ENCODE measurements around the gene OR11L1. TPM values are rescaled to one million over a fixed set of nuclear protein-coding genes. Genes with fewer than 3 reads are reported as not detected.

OR11L1 gene, protein sequence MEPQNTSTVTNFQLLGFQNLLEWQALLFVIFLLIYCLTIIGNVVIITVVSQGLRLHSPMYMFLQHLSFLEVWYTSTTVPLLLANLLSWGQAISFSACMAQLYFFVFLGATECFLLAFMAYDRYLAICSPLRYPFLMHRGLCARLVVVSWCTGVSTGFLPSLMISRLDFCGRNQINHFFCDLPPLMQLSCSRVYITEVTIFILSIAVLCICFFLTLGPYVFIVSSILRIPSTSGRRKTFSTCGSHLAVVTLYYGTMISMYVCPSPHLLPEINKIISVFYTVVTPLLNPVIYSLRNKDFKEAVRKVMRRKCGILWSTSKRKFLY
- not detected in 2 replicates for total RNA-seq

DNA sequence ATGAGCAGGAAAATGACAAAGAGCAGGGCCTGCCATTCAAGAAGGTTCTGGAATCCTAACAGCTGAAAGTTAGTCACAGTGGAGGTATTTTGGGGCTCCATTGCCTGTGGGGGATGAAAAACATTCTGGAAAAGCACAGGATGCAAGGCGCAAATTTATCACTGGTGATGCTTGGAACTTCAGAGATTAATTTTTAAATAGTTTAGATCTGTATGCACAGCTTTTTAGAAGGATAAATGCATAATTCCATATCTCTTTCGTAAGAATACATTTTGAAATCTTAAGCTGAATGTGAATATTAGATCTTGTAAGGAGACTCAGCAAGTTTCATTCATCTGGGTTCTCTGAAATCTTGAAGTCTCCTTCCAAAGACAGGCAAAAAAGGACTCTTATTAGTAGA is at the start of gene OR11L1:
OR11L1 (minus strand) TSS at position 101 of the 400 bp plus-strand sequence; CDS start at position 101, 0 bp downstream.

DNA sequence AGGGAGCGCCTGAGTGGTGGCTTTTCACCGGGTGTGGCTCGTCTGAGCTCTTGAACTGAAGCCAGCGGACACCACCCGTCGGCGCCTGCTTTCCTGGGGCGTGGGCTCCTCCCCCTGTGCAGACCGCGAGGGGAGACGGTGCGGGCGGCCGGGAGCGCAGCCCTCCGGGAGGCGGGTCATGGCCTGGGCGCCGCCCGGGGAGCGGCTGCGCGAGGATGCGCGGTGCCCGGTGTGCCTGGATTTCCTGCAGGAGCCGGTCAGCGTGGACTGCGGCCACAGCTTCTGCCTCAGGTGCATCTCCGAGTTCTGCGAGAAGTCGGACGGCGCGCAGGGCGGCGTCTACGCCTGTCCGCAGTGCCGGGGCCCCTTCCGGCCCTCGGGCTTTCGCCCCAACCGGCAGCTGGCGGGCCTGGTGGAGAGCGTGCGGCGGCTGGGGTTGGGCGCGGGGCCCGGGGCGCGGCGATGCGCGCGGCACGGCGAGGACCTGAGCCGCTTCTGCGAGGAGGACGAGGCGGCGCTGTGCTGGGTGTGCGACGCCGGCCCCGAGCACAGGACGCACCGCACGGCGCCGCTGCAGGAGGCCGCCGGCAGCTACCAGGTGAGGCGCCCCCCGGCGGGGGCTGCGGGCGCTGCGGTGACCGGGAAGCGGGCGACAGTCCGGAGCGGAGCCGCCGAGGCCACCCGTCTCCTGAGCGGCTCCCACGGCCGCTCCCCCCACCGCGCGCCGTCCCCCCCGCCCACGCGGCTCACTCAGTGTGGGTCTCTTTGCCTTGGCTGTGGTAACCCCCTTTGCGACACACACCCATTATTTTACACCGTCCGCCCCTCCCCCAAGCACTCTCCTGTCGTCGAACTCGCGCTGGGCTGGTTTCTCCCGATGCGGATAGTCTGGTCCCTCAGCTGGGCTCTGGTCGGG is 15.6 kb upstream of the OR11L1 start, which contains the start of gene TRIM58:
TRIM58 (plus strand) TSS at position 119 of the 916 bp plus-strand sequence; CDS start at position 179, 60 bp downstream.

DNA sequence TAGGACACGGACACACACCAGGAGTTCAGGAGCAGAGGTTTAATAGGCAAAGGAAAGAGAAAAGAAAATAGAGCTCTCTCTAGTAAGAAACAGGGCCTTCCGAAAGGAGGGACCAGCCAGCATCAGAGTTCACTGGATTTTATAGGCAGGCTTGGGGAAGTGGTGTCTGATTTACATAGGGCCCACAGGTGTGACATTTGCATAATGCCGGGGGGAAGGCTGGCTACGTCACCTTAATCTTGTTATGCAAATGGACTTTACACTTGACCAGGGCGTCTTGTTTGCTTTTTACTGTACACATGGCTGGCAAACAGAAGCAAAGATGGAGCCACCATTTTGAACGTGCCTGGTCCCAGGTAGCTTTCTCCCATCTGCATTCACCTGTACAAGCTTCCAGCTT is 17.7 kb downstream of the OR11L1 start, which contains the start of gene OR14A16:
OR14A16 (minus strand) TSS at position 97 of the 400 bp plus-strand sequence. CDS start 8,390 bp downstream, outside the sequence.

Other genes starting within 250 kb of the OR11L1 start
- gene OR2G3, start 236.3 kb downstream of the OR11L1 start, total RNA-seq: not detected in 2 replicates
- gene OR13G1, start 162.2 kb downstream of the OR11L1 start, total RNA-seq: not detected in 2 replicates
- not detected in 2 replicates for gene OR6F1, start 125.2 kb downstream of the OR11L1 start, total RNA-seq
- not detected in 2 replicates for gene OR14K1, start 103.3 kb downstream of the OR11L1 start, total RNA-seq
- gene OR14A2, start 93.8 kb downstream of the OR11L1 start, total RNA-seq: not detected in 2 replicates
- gene OR1C1, start 81.3 kb downstream of the OR11L1 start, total RNA-seq: not detected in 2 replicates
- gene OR14A16, start 17.8 kb downstream of the OR11L1 start, total RNA-seq: not detected in 2 replicates
- gene TRIM58, start 15.3 kb upstream of the OR11L1 start, total RNA-seq: 0.98 and 4.0 TPM in 2 replicates
- 0.20 and 3.7 TPM in 2 replicates for gene OR2W3, start 53.7 kb upstream of the OR11L1 start, total RNA-seq
- not detected in 2 replicates for gene OR2T8, start 78.4 kb upstream of the OR11L1 start, total RNA-seq
- gene OR2AJ1, start 83.0 kb upstream of the OR11L1 start, total RNA-seq: not detected in 2 replicates
- not detected in 2 replicates for gene OR2L8, start 107.0 kb upstream of the OR11L1 start, total RNA-seq
- not detected in 2 replicates for gene OR2AK2, start 123.3 kb upstream of the OR11L1 start, total RNA-seq
- gene OR2L5, start 171.8 kb upstream of the OR11L1 start, total RNA-seq: not detected in 2 replicates
- under 0.01 TPM in 1 of 2 replicates, not detected in the other for gene OR2L2, start 188.2 kb upstream of the OR11L1 start, total RNA-seq
- not detected in 2 replicates for gene OR2L3, start 204.9 kb upstream of the OR11L1 start, total RNA-seq